H9 (cell line): ENCODE measurements around the gene EHD4. TPM values are rescaled to one million over a fixed set of nuclear protein-coding genes. Genes with fewer than 3 reads are reported as not detected.

Source experiments
- DNase-seq: peaks from one replicate; pipeline ENCODE4 v3.0.0-alpha.2; 2017
- H2AFZ ChIP-seq: one replicate; pipeline ENCODE4 v1.6.1; 2013; ENCODE audit warnings: mild to moderate bottlenecking, low read length, control low read depth, moderate library complexity
- H2AK5ac ChIP-seq: 2 replicates; pipeline ENCODE4 v1.6.1; 2013; ENCODE audit warnings: low read length, control low read depth, mixed read lengths; ENCODE audit not compliant: insufficient read length
- H2BK120ac ChIP-seq: one replicate; pipeline ENCODE4 v1.6.1; 2013; ENCODE audit warnings: low read depth, mild to moderate bottlenecking, low read length, control low read depth, inconsistent platforms; ENCODE audit not compliant: poor library complexity, severe bottlenecking
- H2BK12ac ChIP-seq: 2 replicates; pipeline ENCODE4 v1.6.1; 2013; ENCODE audit warnings: low read length, control low read depth, mixed read lengths, low read depth; ENCODE audit not compliant: insufficient read length
- H2BK15ac ChIP-seq: 2 replicates; pipeline ENCODE4 v1.6.1; 2013; ENCODE audit warnings: low read depth, low read length, control low read depth
- H2BK20ac ChIP-seq: one replicate; pipeline ENCODE4 v1.6.1; 2013; ENCODE audit warnings: low read depth, mild to moderate bottlenecking, low read length, control low read depth, inconsistent platforms; ENCODE audit not compliant: poor library complexity, severe bottlenecking
- H2BK5ac ChIP-seq: 2 replicates; pipeline ENCODE4 v1.6.1; 2013; ENCODE audit warnings: low read length, control low read depth, mixed read lengths; ENCODE audit not compliant: insufficient read length
- H3K14ac ChIP-seq: 2 replicates; pipeline ENCODE4 v1.6.1; 2013; ENCODE audit warnings: low read length, control low read depth; ENCODE audit not compliant: insufficient read depth
- H3K18ac ChIP-seq: 2 replicates; pipeline ENCODE4 v1.6.1; 2013; ENCODE audit warnings: low read depth, mild to moderate bottlenecking, mixed read lengths, low read length, control low read depth; ENCODE audit not compliant: insufficient read length
- H3K23ac ChIP-seq: 2 replicates; pipeline ENCODE4 v1.6.1; 2013; ENCODE audit warnings: low read length, control low read depth, mixed read lengths, low read depth; ENCODE audit not compliant: insufficient read length
- H3K23me2 ChIP-seq: 2 replicates; pipeline ENCODE4 v1.6.1; 2013; ENCODE audit warnings: low read depth, mild to moderate bottlenecking, mixed read lengths, low read length, control low read depth; ENCODE audit not compliant: insufficient read length, poor library complexity, severe bottlenecking
- H3K27ac ChIP-seq: 2 replicates; pipeline ENCODE4 v1.5.1; 2013; ENCODE audit warnings: low read length, control low read depth, mixed read lengths, low read depth; ENCODE audit not compliant: insufficient read length
- H3K27me3 ChIP-seq: 2 replicates; pipeline ENCODE4 v1.6.1; 2013; ENCODE audit warnings: low read length, control low read depth, inconsistent platforms; ENCODE audit not compliant: insufficient read depth
- H3K4ac ChIP-seq: 2 replicates; pipeline ENCODE4 v1.6.1; 2013; ENCODE audit warnings: low read depth, mild to moderate bottlenecking, control low read depth, inconsistent platforms, low read length, moderate library complexity
- H3K4me1 ChIP-seq: 2 replicates; pipeline ENCODE4 v1.6.1; 2013; ENCODE audit warnings: low read length, control low read depth, inconsistent platforms; ENCODE audit not compliant: insufficient read depth
- H3K4me2 ChIP-seq: 2 replicates; pipeline ENCODE4 v1.6.1; 2013; ENCODE audit warnings: low read length, control low read depth, mixed read lengths; ENCODE audit not compliant: insufficient read length, insufficient read depth
- H3K56ac ChIP-seq: 2 replicates; pipeline ENCODE4 v1.6.1; 2013; ENCODE audit warnings: low read depth, mild to moderate bottlenecking, mixed read lengths, low read length, control low read depth; ENCODE audit not compliant: insufficient read length
- H3K79me1 ChIP-seq: 2 replicates; pipeline ENCODE4 v1.6.1; 2013; ENCODE audit warnings: low read depth, mild to moderate bottlenecking, moderate library complexity, low read length, control low read depth, inconsistent platforms; ENCODE audit not compliant: insufficient read depth, poor library complexity, severe bottlenecking
- H3K79me2 ChIP-seq: 2 replicates; pipeline ENCODE4 v1.6.1; 2013; ENCODE audit warnings: low read length, control low read depth, inconsistent platforms; ENCODE audit not compliant: insufficient read depth
- H3K9ac ChIP-seq: 2 replicates; pipeline ENCODE4 v1.6.1; 2013; ENCODE audit warnings: low read length, control low read depth, mixed read lengths; ENCODE audit not compliant: insufficient read length; ENCODE audit errors: extremely low read depth
- H3K9me3 ChIP-seq: one replicate; pipeline ENCODE4 v1.6.1; 2013; ENCODE audit warnings: low read depth, low read length, inconsistent platforms; ENCODE audit not compliant: control insufficient read depth
- H3T11ph ChIP-seq: one replicate; pipeline ENCODE4 v1.6.1; 2013; ENCODE audit warnings: mild to moderate bottlenecking, low read length, control low read depth, inconsistent platforms
- H4K20me1 ChIP-seq: one replicate; pipeline ENCODE4 v1.6.1; 2013; ENCODE audit not compliant: control insufficient read depth, insufficient read length, insufficient read depth
- H4K5ac ChIP-seq: 2 replicates; pipeline ENCODE4 v1.6.1; 2013; ENCODE audit warnings: low read depth, mild to moderate bottlenecking, mixed read lengths, low read length, control low read depth; ENCODE audit not compliant: insufficient read length
- H4K8ac ChIP-seq: replicated peaks from 2 replicates; pipeline ENCODE4 v1.6.1; 2013; ENCODE audit warnings: low read length, control low read depth, mixed read lengths, low read depth; ENCODE audit not compliant: insufficient read length
- H4K91ac ChIP-seq: 2 replicates; pipeline ENCODE4 v1.6.1; 2013; ENCODE audit warnings: low read depth, mild to moderate bottlenecking, moderate library complexity, mixed read lengths, low read length, control low read depth; ENCODE audit not compliant: insufficient read length
- H3K27ac Mint-ChIP-seq, 3 experiments: 2 replicates in 2 of 3; 3 replicates in 1 of 3; pipeline ENCODE4 v1.8.0; 2020 to 2021; ENCODE audit warnings: mixed read lengths in 3 of 3, mild to moderate bottlenecking in 1 of 3, moderate library complexity in 1 of 3
- H3K27me3 Mint-ChIP-seq: 2 replicates; pipeline ENCODE4 v1.8.0; 2021; ENCODE audit warnings: low read depth, mild to moderate bottlenecking, moderate library complexity, mixed read lengths
- H3K36me3 Mint-ChIP-seq, 3 experiments: 2 replicates in 2 of 3; 3 replicates in 1 of 3; pipeline ENCODE4 v1.8.0; 2020 to 2021; ENCODE audit warnings: low read depth in 3 of 3, mixed read lengths in 3 of 3; ENCODE audit not compliant: insufficient read depth in 1 of 3
- H3K4me1 Mint-ChIP-seq, 2 experiments: 2 replicates each; pipeline ENCODE4 v1.8.0; 2020; ENCODE audit warnings: mixed read lengths in 2 of 2
- H3K4me3 Mint-ChIP-seq, 2 experiments: 2 replicates in 1 of 2; 3 replicates in 1 of 2; pipeline ENCODE4 v1.8.0; 2020 to 2021; ENCODE audit warnings: mild to moderate bottlenecking in 2 of 2, mixed read lengths in 2 of 2, moderate library complexity in 1 of 2
- H3K9me3 Mint-ChIP-seq, 2 experiments: 2 replicates in 1 of 2; 3 replicates in 1 of 2; pipeline ENCODE4 v1.8.0; 2020; ENCODE audit warnings: mild to moderate bottlenecking in 2 of 2, mixed read lengths in 2 of 2, moderate library complexity in 1 of 2
- CTCF ChIP-seq: fragments of 200-600 bp; sonication (generic); conservative IDR thresholded peaks from 3 replicates; pipeline ENCODE4 v1.8.0; 2021; ENCODE audit warnings: antibody characterized with exemption, mild to moderate bottlenecking
- WGBS: extraction: QIAGEN DNeasy Blood & Tissue Kit; methylation state at CpG from one replicate; pipeline ENCODE4 v1.1.7; 2013; ENCODE audit warnings: missing lambda C conversion rate, low lambda C conversion rate, mixed read lengths; ENCODE audit not compliant: insufficient read length; ENCODE audit errors: extremely low coverage; 5-methylcytosine and 5-hydroxymethylcytosine counted together
- total RNA-seq: library from RNA; stranded (reverse); gene quantifications from 2 replicates; pipeline ENCODE4 v1.2.1, GENCODE V29; 2021

EHD4 gene
- total RNA-seq, 1 experiment from 2014 or later: 22.9 TPM

GRCh38 chr15:41988896-41989572 lies 16.7 kb upstream of the EHD4 start:
- H3K9ac ChIP-seq: no peak overlapping the region
- Mint-ChIP-seq H3K9me3 (no peaks in the 10 kb centered on the region), H3K36me3 (no peaks in the 10 kb centered on the region), H3K4me1 (peaks cover 6 to 7% of the 10 kb centered on the region in 2 experiments), H3K4me3 (no peak overlapping the region), H3K27me3 (peaks cover 2% of the 10 kb centered on the region), H3K27ac (no peak overlapping the region; a peak in 2 of 7 replicates)
- no peak for DNase-seq
- no peaks in the 10 kb centered on the region for H3K79me2 ChIP-seq
- H2BK12ac ChIP-seq: no peak overlapping the region
- H4K5ac ChIP-seq: no peak overlapping the region
- no peak for TF ChIP-seq CTCF
- no peak overlapping the region for H2BK5ac ChIP-seq
- no peak overlapping the region for H3T11ph ChIP-seq
- no peak overlapping the region for H2AK5ac ChIP-seq
- H4K20me1 ChIP-seq: no peaks in the 10 kb centered on the region
- H2BK120ac ChIP-seq: no peak overlapping the region
- H2AFZ ChIP-seq: no peak overlapping the region
- H3K27ac ChIP-seq: no peak overlapping the region
- no peak overlapping the region for H4K91ac ChIP-seq
- no peak overlapping the region for H3K23ac ChIP-seq
- no peaks in the 10 kb centered on the region for H3K23me2 ChIP-seq
- no peak overlapping the region for H3K18ac ChIP-seq
- no peak overlapping the region for H3K56ac ChIP-seq
- no peaks in the 10 kb centered on the region for H3K79me1 ChIP-seq
- H3K14ac ChIP-seq: no peak overlapping the region
- H2BK20ac ChIP-seq: no peak overlapping the region
- H3K4ac ChIP-seq: no peak overlapping the region
- no peak overlapping the region for H2BK15ac ChIP-seq
- H3K27me3 ChIP-seq: no peaks in the 10 kb centered on the region
- no peak overlapping the region for H3K4me2 ChIP-seq
- no CpG with 5 or more reads among the region's 21 CpGs for WGBS
- no peaks in the 10 kb centered on the region for H3K9me3 ChIP-seq
- no peaks in the 10 kb centered on the region; the same call in 1 of the 2 replicates for H3K4me1 ChIP-seq
- no peak overlapping the region for H4K8ac ChIP-seq
